GM10266 (cell line): ENCODE results near the gene SH3RF3.

Experiments used
- DNase-seq: peaks from one replicate; pipeline ENCODE4 v3.0.0; 2012; ENCODE audit errors: extremely low spot score
- TF ChIP-seq, protein P1 (sequence below): IDR thresholded peaks from 2 replicates; pipeline ENCODE4 v1.5.1; 2012; ENCODE audit warnings: mild to moderate bottlenecking, low read depth; ENCODE audit not compliant: control insufficient read depth, insufficient read depth; ENCODE audit errors: missing control alignments

Gene SH3RF3

DNA sequence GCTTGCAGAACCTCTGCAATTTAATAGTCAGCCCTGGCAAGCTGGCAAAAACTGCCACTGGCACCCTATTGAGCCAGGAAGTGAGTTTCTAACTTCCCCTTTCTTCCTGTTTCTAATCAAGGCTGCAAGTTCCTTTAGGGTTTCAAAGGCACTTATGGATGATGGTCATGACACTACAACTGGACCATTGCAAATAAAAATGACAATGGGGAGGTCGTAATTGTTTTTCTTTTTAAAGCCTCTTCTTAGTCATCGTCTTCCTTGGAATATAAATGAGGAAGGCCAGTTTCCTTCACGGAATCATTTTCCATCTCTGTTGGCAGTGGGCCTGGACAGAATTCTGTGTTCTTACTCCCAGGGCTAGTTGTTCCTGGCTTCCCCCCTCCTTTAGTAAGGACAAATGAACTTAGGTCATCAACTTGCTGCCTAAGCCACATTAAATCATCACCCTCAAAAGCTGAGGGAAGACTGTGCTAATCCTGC is 35.8 kb downstream of the SH3RF3 start:
- DNase-seq, result no peak
- TF ChIP-seq, protein P1, sequence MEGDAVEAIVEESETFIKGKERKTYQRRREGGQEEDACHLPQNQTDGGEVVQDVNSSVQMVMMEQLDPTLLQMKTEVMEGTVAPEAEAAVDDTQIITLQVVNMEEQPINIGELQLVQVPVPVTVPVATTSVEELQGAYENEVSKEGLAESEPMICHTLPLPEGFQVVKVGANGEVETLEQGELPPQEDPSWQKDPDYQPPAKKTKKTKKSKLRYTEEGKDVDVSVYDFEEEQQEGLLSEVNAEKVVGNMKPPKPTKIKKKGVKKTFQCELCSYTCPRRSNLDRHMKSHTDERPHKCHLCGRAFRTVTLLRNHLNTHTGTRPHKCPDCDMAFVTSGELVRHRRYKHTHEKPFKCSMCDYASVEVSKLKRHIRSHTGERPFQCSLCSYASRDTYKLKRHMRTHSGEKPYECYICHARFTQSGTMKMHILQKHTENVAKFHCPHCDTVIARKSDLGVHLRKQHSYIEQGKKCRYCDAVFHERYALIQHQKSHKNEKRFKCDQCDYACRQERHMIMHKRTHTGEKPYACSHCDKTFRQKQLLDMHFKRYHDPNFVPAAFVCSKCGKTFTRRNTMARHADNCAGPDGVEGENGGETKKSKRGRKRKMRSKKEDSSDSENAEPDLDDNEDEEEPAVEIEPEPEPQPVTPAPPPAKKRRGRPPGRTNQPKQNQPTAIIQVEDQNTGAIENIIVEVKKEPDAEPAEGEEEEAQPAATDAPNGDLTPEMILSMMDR, result no peak

DNA sequence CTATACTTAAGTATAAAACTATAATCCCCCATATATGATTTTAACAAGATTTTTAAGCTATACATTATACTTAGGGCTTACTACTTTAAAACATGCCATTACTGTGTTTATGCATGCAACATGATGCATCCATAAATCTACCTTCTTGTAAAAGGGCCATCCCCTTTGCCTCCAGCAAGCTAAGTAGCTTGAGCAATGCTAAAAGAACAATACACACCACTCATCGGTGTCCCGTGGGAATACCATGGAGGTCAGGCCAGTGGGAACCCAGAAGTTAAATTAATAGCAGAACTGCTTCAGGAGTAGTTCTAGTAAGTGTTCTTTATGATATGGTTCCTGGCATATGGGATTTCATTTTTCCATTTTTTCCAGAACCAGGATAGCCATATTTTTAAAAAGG is 37.8 kb downstream of the SH3RF3 start:
- TF ChIP-seq, protein P1, result no peak
- no peak for DNase-seq

DNA sequence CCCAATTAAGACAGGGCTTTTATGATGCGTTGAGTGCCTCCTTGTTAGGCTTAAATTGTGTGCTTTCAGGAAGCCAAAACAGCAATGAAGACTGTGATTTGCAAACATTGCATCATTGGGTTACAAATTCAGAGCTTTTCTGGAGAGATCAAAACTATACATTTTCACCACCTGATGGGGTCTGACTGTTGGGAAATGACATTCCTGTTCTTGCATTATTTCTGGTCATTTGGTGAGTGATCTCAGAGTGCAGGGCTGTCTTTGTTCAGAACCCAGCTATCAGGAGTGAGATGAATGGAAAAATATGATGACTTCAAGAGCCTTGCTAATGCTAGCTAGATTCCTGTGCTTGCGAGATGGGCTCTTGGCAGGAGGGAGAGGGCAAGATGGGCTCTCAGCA is 39.1 kb downstream of the SH3RF3 start:
- DNase-seq, result no peak
- TF ChIP-seq, protein P1, result no peak

DNA sequence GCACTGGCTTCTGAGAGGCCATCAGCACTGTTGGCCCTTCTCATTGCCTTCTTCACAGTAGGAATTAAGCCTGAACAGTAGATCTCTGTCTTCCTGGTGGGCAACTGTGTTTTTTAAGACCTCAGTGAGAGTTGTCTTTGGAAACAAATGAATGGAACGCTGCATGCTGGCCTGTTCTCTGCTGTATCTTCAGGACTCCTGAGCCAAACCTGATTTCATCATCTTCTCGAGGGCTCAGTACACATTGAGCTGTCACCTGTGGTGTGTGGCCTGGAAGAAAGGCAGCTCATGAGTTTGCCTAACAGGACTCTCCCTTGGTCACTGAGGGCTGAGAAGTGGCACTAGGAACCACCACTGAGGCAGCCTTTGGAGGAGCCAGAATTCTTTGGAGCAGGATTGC is 39.7 kb downstream of the SH3RF3 start:
- no peak for DNase-seq
- TF ChIP-seq, protein P1, result no peak

DNA sequence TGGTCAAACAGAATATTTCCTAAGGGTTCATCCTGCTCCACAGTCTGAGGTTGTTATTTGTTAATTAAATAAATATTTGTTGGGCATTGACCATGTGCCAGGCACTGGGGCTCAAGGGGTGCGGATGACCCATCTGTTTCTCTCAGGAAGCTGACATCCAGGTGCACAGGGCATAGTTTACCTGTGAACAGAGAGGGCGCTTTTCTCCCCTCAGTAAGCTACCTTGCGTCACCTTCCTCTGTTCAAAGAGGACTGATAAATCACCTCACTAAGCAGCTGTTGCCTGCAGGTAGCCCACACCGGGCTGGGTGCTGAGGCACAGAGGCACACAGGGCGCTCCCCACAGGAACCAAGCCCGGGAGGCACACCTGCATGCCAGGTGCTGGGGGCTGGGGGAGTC is 41.6 kb downstream of the SH3RF3 start:
- TF ChIP-seq, protein P1, result no peak

DNA sequence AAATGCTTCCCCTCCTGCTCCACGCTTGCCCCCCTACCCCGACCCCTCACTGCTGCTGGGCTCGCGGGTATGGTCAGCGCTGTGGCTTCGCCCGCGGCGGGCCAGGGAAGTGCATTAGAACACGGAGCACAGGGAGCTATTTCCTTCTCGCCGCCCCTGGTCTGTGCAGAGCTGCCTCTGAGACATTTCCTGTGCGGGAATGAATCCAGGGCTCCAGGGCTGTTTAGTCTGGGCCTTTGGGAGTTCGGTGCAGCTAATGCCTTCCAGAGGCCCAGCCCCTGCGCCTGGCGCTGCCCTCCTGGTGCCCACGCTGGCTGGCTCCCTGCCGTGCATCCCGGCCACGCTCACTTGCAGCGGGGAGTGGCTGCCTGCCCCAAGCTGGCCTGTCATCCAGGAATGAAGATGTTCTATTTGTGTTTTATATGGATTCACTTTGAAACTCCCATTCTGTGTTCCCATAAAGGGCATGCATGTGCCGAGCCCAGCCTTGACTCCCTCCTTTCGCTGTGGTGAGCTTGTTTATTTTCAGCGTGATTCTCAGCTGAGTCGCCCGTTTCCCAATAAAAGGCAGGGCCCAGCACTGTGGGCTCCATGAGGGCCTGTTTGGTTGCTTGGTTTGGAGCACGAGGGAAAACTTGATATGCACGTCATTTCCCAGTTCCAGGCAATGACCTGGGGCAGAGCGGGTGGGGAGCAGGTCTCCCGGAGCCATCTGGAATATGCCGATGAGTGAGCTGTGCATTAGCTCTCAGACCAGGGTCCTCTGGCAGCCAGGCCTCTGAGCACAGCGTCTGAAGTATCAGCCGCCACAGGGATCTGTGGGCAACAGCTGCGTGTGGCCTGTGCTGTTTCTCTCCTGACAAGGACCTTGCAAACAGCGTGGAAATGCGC is 42.7 kb downstream of the SH3RF3 start:
- no peak for DNase-seq

More for the DNA sequence above, 41.6 kb downstream of the SH3RF3 start:
- DNase-seq, result no peak

More for the DNA sequence above, 42.7 kb downstream of the SH3RF3 start:
- TF ChIP-seq, protein P1, result no peak
